Gastroesophageal sphincter (tissue), 4 donors: ENCODE data around the gene ARSI. TPM values are rescaled to one million over a fixed set of nuclear protein-coding genes. Genes with fewer than 3 reads are reported as not detected.

Source experiments
- ATAC-seq: fragments of 150-250 bp; one replicate; pipeline ENCODE4 v1.9.1; 2016; ENCODE audit warnings: mild to moderate bottlenecking, moderate library complexity
- H3K27ac ChIP-seq, 4 donors: fragments of 200-600 bp; sonication (generic) in 3 of 4; 1 replicate in 3 of 4; 2 replicates in 1 of 4; pipeline ENCODE4 v1.5.1; 2016 to 2019
- H3K27me3 ChIP-seq: fragments of 200-600 bp; sonication (generic); one replicate; pipeline ENCODE4 v1.5.1; 2019
- H3K36me3 ChIP-seq, 2 donors: fragments of 200-600 bp; sonication (generic); one replicate each; pipeline ENCODE4 v1.5.1; 2019; ENCODE audit warnings: control low read depth in 1 of 2
- H3K4me1 ChIP-seq, 3 donors: fragments of 200-600 bp; sonication (generic); 1 replicate in 2 of 3; 2 replicates in 1 of 3; pipeline ENCODE4 v1.5.1; 2016 to 2019; ENCODE audit warnings: control low read depth in 2 of 3
- H3K4me3 ChIP-seq, 2 donors: fragments of 200-600 bp; sonication (generic); one replicate each; pipeline ENCODE4 v1.5.1; 2019; ENCODE audit warnings: mild to moderate bottlenecking in 1 of 2, moderate library complexity in 1 of 2
- H3K9me3 ChIP-seq, 3 donors: fragments of 200-600 bp; sonication (generic); one replicate each; pipeline ENCODE4 v1.5.1; 2017 to 2019; ENCODE audit warnings: control low read depth in 2 of 3
- EP300 ChIP-seq: sonication (generic); formaldehyde crosslinking; IDR thresholded peaks from one replicate; pipeline ENCODE4 v1.6.1; 2017; ENCODE audit warnings: antibody characterized with exemption, mild to moderate bottlenecking
- POLR2A ChIP-seq, 2 donors: fragments of 450-650 bp; IDR thresholded peaks; one replicate each; pipeline ENCODE4 v1.6.1; 2017; ENCODE audit warnings: antibody characterized with exemption in 2 of 2, mild to moderate bottlenecking in 2 of 2, moderate library complexity in 1 of 2
- POLR2AphosphoS5 ChIP-seq: sonication (generic); formaldehyde crosslinking; IDR thresholded peaks from one replicate; pipeline ENCODE4 v1.6.1; 2017; ENCODE audit warnings: antibody characterized with exemption
- WGBS, 2 donors: methylation state at CpG; one replicate each; pipeline ENCODE4 v1.1.5; 2018; ENCODE audit warnings: low coverage in 1 of 2; 5-methylcytosine and 5-hydroxymethylcytosine counted together
- total RNA-seq, 4 donors: library from RNA; depleted of rRNA; stranded (reverse); fragments of >200 nt; gene quantifications; one replicate each; pipeline ENCODE4 v1.1.0, GENCODE V29; 2016
- TF ChIP-seq, protein P1 (sequence below), 4 experiments: fragments of 200-600 bp in 2 of 4; fragments of 450-650 bp in 2 of 4; sonication (generic) in 1 of 4; IDR thresholded peaks; one replicate each; pipeline ENCODE4 v1.5.1; 2017 to 2019; ENCODE audit warnings: antibody characterized with exemption in 4 of 4, mild to moderate bottlenecking in 2 of 4, moderate library complexity in 2 of 4

ARSI gene
- total RNA-seq, 4 donors from 2014 or later = 3.1 to 11.6 (median 6.8) TPM

DNA sequence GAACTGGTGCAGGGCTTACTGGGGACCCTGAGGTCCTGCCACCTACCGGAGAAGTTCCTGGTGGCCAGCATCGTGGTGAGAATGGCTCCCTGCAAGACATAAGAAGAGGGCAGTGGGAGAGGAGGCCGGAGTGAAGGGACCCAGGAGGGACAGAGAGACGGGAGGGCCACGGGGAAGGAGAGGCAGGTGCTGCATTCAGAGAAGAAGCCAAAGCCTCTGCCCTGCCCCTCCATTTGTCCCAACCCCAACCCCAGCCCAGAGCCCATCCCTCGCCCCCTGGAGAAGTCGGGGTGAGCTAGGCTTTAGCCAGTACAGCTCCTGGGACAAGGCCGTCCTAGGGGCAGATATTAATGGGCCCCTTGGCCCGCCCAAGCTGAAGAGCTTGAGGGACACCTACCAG is 55.0 kb downstream of the ARSI start:
- no peak overlapping the region for H3K4me3 ChIP-seq
- no peak overlapping the region for H3K27ac ChIP-seq
- WGBS, 2 donors = 83 to 89% methylated on average over 2 to 6 of the region's 9 CpGs
- H3K4me1 ChIP-seq = peaks cover 2 to 28% (median 12%) of the 10 kb centered on the region in 3 donors
- no peaks in the 10 kb centered on the region for H3K36me3 ChIP-seq
- TF ChIP-seq EP300 = no peak
- H3K9me3 ChIP-seq = no peaks in the 10 kb centered on the region
- H3K27me3 ChIP-seq = no peaks in the 10 kb centered on the region
- no peak for ATAC-seq

DNA sequence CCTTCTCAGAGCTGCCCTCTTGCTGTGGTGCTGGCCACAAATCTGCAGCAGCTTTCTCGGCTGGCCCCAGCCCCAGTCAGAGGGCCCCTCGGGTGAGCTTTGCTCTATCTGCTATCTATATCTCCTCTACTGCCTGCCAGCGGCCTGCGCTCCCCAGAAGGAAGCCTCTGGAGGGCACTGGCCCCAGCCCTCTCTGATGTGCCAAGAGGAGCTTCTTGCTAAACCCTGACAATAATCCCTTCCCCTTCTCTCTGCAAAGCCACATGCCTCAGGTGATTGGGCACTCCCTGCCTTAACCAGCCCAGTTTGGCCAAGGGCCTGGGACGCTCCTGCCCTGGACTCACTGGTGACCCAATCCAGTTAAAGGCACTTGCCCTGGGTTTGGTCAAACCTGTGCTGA is 55.9 kb downstream of the ARSI start:
- H3K4me1 ChIP-seq = peaks cover 2 to 28% (median 12%) of the 10 kb centered on the region in 3 donors
- 96% methylated on average over 3 of the region's 5 CpGs; no CpG with 5 or more reads in 1 of the 2 donors for WGBS, 2 donors
- H3K27ac ChIP-seq = no peak overlapping the region
- TF ChIP-seq, protein P1, sequence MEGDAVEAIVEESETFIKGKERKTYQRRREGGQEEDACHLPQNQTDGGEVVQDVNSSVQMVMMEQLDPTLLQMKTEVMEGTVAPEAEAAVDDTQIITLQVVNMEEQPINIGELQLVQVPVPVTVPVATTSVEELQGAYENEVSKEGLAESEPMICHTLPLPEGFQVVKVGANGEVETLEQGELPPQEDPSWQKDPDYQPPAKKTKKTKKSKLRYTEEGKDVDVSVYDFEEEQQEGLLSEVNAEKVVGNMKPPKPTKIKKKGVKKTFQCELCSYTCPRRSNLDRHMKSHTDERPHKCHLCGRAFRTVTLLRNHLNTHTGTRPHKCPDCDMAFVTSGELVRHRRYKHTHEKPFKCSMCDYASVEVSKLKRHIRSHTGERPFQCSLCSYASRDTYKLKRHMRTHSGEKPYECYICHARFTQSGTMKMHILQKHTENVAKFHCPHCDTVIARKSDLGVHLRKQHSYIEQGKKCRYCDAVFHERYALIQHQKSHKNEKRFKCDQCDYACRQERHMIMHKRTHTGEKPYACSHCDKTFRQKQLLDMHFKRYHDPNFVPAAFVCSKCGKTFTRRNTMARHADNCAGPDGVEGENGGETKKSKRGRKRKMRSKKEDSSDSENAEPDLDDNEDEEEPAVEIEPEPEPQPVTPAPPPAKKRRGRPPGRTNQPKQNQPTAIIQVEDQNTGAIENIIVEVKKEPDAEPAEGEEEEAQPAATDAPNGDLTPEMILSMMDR (IDR thresholded peaks at IDR 0.05) = no peak
- no peak for TF ChIP-seq POLR2AphosphoS5
- TF ChIP-seq POLR2A (IDR thresholded peaks at IDR 0.05) = no peak
- TF ChIP-seq EP300 = no peak
- no peaks in the 10 kb centered on the region for H3K9me3 ChIP-seq
- no peaks in the 10 kb centered on the region for H3K36me3 ChIP-seq
- no peak overlapping the region for H3K4me3 ChIP-seq
- ATAC-seq = no peak
- H3K27me3 ChIP-seq = no peaks in the 10 kb centered on the region

DNA sequence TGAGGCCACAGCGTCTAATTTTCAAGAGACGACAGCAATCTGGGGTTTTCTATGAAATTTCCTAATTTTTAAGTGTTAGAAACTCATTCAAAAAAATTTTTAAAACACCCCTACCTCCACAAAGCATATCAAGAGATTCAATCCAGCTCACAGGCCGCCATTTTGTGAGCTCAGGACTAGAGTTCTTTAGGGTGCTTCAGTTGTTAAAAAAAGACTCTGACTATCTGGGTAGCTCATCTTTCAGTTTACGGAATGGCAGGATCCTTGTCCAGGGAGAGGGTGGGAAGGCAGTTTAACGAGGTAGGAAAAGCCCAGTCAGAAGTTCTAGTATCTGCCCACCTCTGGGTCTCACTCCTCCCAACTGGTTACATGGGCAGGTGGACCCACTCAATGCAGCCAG is 56.3 kb downstream of the ARSI start:
- H3K4me1 ChIP-seq = peaks cover 2 to 28% (median 12%) of the 10 kb centered on the region in 3 donors
- WGBS, 2 donors = 85 to 95% methylated on average over 3 to 5 of the region's 5 CpGs
- H3K4me3 ChIP-seq = no peak overlapping the region
- TF ChIP-seq POLR2A (IDR thresholded peaks at IDR 0.05) (no peak), EP300 (no peak), POLR2AphosphoS5 (no peak)
- TF ChIP-seq, protein P1 (IDR thresholded peaks at IDR 0.05) = no peak
- H3K9me3 ChIP-seq = no peaks in the 10 kb centered on the region
- no peaks in the 10 kb centered on the region for H3K27me3 ChIP-seq
- no peaks in the 10 kb centered on the region for H3K36me3 ChIP-seq
- no peak for ATAC-seq
- no peak overlapping the region for H3K27ac ChIP-seq

Other genes starting within 250 kb of the ARSI start
- gene CSF1R, start 216.4 kb downstream of the ARSI start, total RNA-seq = 10 to 100 TPM; 12.3 to 58.0 (median 35.2) TPM
- gene PDGFRB, start 147.1 kb downstream of the ARSI start, total RNA-seq = 100 to 1,000 TPM in 3 of 4 donors, 10 to 100 TPM in 1; 87.5 to 161 (median 113) TPM
- not detected for gene CDX1, start 136.1 kb downstream of the ARSI start, total RNA-seq
- gene SLC6A7, start 112.8 kb downstream of the ARSI start, total RNA-seq = not detected
- 1 to 10 TPM; 1.4 to 6.9 (median 3.6) TPM for gene CAMK2A, start 13.1 kb downstream of the ARSI start, total RNA-seq
- gene TCOF1, start 54.8 kb upstream of the ARSI start, total RNA-seq = 10 to 100 TPM; 25.4 to 55.7 (median 31.0) TPM
- gene CD74, start 110.0 kb upstream of the ARSI start, total RNA-seq = 100 to 1,000 TPM; 142 to 720 (median 338) TPM
- gene RPS14, start 146.8 kb upstream of the ARSI start, total RNA-seq = 1,000 to 10,000 TPM; 1,275 to 3,828 (median 2,502) TPM
- 100 to 1,000 TPM in 1 of 4 donors, 10 to 100 TPM in 3; 58.3 to 146 (median 72.1) TPM for gene NDST1, start 205.2 kb upstream of the ARSI start, total RNA-seq